GM21619 (cell line): ENCODE data around the gene MSI2.
A peak's percentile ranks its signal among the peaks of the same experiment; 100 is the strongest.
"Not testable (repeated sequence)": the region's sequence is repeated elsewhere in the genome, so short reads cannot be mapped to it uniquely, and the experiment has no call there.

Source experiments
- ATAC-seq: cut with Tn5 transposase; IDR thresholded peaks from one replicate; pipeline ENCODE4 v1.9.1; 2021; ENCODE audit not compliant: unreplicated experiment

Gene MSI2

DNA sequence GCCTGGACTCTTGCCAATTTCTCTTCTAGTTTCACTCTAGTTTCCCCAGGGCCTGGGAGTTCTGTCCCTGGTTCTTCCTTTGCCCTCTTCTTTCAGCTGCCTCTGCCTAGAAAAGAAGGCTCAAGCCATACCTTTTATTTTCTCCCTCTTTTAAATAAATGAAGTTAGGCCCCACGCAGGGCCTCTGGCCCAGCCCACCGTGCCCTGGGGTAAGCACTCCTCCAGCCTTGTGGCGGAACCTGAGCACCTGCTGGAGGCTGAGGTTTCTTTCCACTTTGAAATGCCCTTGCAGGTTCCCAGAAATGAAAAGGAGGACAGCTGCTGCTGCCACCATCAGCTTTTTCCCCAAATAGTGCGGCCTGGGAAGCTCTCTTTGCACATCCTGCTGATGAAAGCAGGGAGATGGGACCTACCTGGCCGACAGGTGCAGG is 349.4 kb downstream of the MSI2 start:
- peak; percentile 26 for ATAC-seq

GRCh38 chr17:57606111-57606875 is 350.0 kb downstream of the MSI2 start:
- no peak for ATAC-seq

GRCh38 chr17:57607553-57608120 is 351.3 kb downstream of the MSI2 start:
- ATAC-seq, result no peak

- ATAC-seq, result no peak
These were observed 352.2 kb downstream of the MSI2 start for GRCh38 chr17:57608369-57609124.

DNA sequence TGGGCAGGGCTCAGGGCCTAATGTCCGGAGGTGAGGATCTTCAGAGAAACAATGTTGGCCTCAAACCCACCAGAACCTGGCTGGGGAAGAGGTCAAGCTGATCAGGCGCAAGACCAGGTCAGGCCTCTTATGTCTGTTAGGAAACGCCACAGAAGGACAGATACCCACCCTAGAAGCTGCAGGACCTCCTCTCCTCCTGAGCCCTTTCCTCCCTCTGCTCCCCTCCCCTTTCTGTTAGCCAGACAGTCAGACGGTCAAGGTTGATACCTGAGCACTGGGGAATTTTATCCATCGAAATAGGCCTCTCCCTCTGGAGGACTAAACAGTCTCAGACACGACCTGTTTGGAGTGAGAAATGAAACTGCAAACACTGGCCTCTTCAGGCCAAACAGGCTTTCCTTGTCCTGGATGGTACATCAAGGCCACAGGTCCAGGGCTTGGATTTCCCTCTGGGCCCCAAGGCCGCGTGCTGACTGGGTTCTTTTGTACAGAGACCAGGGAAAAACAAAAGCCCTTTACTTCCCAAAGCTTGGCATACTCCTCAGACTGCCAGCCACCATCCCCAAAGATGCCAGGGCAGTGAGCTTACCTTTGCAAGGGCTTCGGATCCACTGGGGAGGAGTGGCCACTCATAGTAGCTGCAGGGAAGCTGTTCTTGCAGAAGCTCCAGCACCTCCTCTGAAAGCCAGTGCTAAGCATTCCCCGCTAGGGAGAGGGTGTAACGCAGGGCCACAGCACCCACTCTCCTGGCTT is 353.0 kb downstream of the MSI2 start:
- no peak for ATAC-seq

DNA sequence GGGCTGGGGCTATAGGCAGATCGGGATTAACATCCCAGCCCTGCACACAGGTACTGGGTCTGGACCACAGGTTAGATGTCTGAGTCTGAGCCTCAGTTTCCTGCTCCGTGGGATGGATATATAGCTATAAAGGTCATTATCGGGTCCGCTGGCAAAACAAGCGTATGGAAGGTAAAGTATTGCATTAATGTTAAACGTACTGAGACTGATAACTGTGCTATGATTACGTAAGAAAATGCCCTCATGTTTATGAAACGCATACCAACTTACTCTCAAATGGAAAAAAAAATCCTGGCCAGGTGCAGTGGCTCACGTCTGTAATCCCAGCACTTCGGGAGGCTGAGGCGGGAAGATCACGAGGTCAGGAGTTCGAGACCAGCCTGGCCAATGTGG is 353.6 kb downstream of the MSI2 start:
- ATAC-seq, result no peak

DNA sequence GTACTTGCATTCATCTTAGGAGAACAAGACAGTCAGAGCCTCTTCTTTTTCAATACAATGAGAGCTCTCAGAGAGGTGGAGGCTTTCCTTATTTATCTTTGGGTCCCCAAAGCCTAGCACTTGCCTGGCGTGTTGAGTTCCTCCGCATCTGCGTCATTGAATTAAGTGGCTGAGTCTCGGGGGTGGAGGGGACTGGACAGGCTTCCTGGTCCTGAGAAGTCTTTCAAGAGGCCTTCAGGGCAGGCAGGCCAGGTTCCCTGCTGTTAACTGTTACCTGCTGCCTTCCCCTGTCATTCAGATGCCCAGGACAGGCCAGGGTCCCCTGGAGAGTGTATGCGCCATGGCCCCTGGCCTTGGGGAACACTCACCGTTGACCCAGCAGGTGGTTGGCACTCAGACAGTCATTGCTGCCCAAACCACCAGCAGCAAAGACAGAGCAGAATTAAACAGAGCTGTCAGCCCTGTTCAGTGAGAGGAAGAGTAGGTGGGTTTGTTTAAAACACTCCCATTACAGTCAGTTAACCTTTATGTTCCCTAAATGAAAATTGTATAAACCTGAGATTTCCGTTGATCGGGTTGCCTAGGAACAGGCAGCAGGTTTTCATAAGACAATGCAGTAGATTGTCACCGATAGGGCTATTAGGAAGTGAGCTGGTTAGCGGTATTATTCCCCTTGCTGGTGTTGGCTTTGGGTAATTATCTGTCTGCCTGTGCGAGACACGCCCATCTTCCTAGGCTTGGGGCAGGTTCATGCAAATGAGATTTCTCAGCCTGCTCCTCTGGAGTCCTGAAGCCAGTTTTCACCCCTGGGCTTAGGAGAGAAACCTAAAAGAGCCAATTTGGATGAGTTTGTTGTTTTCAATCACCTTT is 356.1 kb downstream of the MSI2 start:
- ATAC-seq, result no peak

GRCh38 chr17:57614742-57615141 is 358.4 kb downstream of the MSI2 start:
- no peak for ATAC-seq

DNA sequence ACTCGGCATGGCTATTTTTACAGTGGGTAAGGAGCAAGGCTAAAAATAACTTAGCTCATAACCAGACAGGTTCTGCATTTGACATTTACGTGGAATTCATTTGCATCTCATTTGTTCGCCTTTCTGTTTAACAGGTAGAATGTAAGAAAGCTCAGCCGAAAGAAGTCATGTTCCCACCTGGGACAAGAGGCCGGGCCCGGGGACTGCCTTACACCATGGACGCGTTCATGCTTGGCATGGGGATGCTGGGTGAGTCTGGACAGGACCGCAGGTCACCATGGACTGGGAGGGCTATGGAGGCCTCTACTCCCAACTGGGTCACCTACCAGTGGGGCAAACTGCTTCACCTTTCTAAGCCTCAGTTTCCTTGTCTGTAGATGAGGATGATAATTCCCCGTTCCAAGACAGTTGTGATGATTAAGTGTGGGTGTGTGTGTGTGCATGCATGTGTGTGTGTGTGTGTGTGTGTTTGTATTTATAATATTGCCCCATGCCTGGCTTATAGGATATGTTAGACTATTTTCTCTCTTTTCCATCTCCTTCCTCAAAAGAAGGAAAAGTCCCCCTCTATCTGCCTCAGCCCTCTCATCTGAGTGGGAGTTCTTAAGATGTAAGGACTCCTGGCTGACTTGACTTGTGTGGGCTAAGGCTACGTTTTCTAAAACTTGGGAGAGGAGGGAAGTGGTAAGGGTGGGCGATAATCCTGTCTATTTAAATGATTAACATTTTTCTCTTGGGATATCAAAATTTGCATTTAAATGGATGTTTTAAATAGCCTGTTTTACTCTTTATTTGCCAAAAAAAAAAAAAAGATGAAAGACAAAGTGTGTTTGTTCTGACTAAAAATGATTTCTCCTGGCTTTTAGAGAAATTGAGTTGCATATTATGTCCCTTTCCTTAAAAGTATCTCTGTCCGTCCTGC is 359.8 kb downstream of the MSI2 start:
- ATAC-seq, result no peak

DNA sequence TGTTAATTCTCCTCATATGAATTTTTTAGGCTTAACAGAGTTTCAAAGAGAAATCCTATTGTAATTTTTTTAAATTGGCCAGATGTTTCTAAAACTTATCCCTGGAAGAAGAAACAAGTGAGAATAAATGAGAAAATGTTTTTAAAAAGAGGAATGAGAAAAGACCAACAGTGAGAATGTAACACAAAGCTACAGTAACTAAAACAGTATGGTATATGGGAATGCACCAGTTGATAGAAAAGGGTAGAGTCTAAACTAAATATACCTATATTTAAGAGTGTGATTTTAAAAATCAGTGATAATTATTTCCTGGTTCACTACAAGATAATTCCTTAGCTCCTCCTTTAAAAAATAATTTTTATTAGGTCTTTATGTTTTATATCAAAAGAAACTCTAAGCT is 360.9 kb downstream of the MSI2 start:
- no peak for ATAC-seq

- no peak for ATAC-seq
These were observed 363.0 kb downstream of the MSI2 start for GRCh38 chr17:57619061-57619937.

- ATAC-seq, result no peak
These were observed 364.3 kb downstream of the MSI2 start for GRCh38 chr17:57620576-57620975.

- not testable (repeated sequence) for ATAC-seq
These were observed 365.5 kb downstream of the MSI2 start for GRCh38 chr17:57621791-57622190.

DNA sequence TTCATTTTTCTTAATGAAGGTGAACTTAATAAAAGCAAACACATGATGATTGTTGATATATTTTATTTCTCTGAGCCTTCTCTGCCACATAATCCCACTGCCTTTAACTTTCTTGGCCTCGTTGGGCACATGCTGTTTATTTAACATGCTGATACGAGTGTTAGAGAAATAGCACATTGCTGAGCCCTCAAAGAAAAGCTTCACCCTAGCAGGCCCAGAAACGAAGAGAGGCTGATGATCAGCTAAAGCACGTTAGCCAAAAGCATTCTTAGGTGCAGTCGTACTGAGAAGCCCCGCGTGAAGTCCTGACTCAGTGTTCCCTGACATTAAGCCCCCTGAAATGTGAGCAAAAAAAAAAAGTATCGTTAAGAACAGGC is 366.0 kb downstream of the MSI2 start:
- ATAC-seq, result no peak

DNA sequence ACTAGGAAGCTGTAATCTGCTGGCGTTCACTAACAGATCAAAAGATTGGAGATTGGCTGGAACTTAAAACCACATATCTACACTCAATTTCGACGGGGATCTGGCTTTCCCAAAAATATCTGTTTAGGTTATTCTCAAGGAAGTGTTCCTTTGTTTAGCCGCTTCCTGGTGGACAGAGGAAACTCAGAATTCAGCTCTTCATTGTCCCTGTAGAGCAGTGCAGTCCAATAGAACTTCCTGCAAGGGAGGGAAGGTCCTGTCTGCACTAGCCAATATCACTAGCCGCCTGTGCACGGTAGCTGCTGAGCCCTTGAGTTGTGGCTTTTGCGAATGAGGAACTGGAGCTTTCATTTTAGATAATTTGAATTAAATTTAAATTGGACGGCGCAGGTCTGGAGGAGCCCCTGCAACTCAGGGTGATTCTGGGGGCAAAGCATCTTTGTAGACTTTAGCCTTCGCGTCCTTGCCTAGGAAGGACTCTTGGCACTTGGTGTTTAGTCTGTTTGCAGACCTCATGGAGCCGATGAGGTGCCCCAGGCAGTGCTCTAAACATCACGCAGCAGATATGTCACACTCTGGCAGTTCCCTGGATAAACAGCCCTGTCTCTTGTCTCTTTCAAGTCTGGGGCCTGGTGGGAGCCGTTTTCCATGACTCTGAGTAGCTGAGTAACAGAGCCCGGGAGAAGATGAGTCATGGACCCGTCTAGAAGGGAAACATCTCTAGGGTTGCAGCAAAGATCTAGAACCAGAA is 366.5 kb downstream of the MSI2 start:
- ATAC-seq, result peak; percentile 79

DNA sequence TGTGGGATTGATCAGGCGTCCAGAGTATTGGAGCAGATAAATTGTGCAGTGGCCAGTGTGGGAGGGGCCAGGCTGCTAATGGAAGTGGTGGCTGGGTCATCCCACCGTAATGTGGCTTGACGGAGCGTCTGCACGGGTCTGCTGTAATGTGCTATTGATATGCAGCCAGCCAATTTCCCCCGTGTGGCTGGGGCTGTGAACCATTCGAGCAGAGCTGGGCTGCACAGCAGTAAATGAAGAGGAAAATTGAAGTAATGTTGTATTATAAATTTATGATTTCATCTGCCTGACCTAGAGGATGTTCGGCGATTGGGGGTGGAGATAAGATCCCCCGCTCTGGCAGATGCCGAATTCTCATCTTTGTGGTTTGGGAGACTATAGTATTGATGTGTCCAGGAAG is 367.3 kb downstream of the MSI2 start:
- ATAC-seq, result no peak

GRCh38 chr17:57624386-57624785 is 368.1 kb downstream of the MSI2 start:
- no peak for ATAC-seq

DNA sequence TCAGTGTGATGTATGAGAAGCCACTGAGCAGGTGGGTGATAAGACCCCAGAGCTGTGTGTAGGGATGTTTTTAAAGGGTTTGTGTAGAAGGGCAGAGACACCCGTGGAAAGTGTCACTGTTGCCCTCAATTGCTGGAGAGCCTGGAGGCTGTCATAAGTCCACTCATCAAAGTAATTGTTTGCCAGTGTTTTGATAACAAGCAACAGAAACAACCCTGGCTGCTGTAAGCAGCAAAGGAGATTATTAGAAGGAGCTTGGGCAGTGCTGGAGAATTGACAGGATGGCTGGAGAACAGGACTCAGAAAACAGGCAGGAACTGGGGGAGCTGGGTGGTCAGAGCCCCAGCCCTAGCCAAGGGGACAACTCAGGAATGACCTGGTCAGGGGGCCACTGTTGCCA is 369.2 kb downstream of the MSI2 start:
- no peak for ATAC-seq
